HEK293 (cell line): ENCODE data around the gene ABCF2.

Experiments used
- CTCF ChIP-seq: fragments of 450-650 bp; formaldehyde crosslinking; IDR thresholded peaks from 2 replicates; pipeline ENCODE4 v1.5.1; 2016; ENCODE audit warnings: missing biosample characterization, missing genetic modification characterization
- GLI4 ChIP-seq: fragments of 450-650 bp; formaldehyde crosslinking; IDR thresholded peaks from 2 replicates; pipeline ENCODE4 v1.5.1; 2016; ENCODE audit warnings: missing biosample characterization, missing genetic modification characterization
- HOXA7 ChIP-seq: sonication (generic); formaldehyde crosslinking; IDR thresholded peaks from 2 replicates; pipeline ENCODE4 v1.8.1; 2022; ENCODE audit warnings: missing genetic modification reagents, borderline replicate concordance
- KLF9 ChIP-seq: fragments of 450-650 bp; formaldehyde crosslinking; IDR thresholded peaks from 2 replicates; pipeline ENCODE4 v1.5.1; 2016; ENCODE audit warnings: missing biosample characterization, missing genetic modification characterization, low read depth
- SALL2 ChIP-seq: fragments of 450-650 bp; formaldehyde crosslinking; IDR thresholded peaks from 2 replicates; pipeline ENCODE4 v1.5.0; 2017; ENCODE audit warnings: missing biosample characterization, mild to moderate bottlenecking, missing genetic modification characterization, borderline replicate concordance
- SETDB1 ChIP-seq: IDR thresholded peaks from one replicate; pipeline ENCODE4 v1.6.1; 2017; ENCODE audit warnings: mild to moderate bottlenecking, low read length, moderate library complexity, mixed read lengths; ENCODE audit not compliant: insufficient read length
- YY1 ChIP-seq: fragments of 450-650 bp; formaldehyde crosslinking; IDR thresholded peaks from 2 replicates; pipeline ENCODE4 v1.5.1; 2018; ENCODE audit warnings: missing biosample characterization, missing genetic modification characterization
- ZBTB1 ChIP-seq: fragments of 450-650 bp; formaldehyde crosslinking; IDR thresholded peaks from 2 replicates; pipeline ENCODE4 v1.5.1; 2016; ENCODE audit warnings: missing biosample characterization, missing genetic modification characterization
- ZNF121 ChIP-seq: fragments of 450-650 bp; formaldehyde crosslinking; IDR thresholded peaks from 2 replicates; pipeline ENCODE4 v1.5.1; 2016; ENCODE audit warnings: missing biosample characterization, missing genetic modification characterization
- ZNF423 ChIP-seq: fragments of 450-650 bp; formaldehyde crosslinking; IDR thresholded peaks from 2 replicates; pipeline ENCODE4 v1.5.1; 2016; ENCODE audit warnings: missing biosample characterization, missing genetic modification characterization
- ZNF449 ChIP-seq: fragments of 450-650 bp; formaldehyde crosslinking; IDR thresholded peaks from 2 replicates; pipeline ENCODE4 v1.5.1; 2017; ENCODE audit warnings: missing biosample characterization, mild to moderate bottlenecking, missing genetic modification characterization, moderate library complexity
- ZNF561 ChIP-seq: fragments of 450-650 bp; IDR thresholded peaks from 2 replicates; pipeline ENCODE4 v1.5.1; 2018; ENCODE audit warnings: missing biosample characterization, missing genetic modification characterization, borderline replicate concordance
- ZNF785 ChIP-seq: fragments of 450-650 bp; formaldehyde crosslinking; IDR thresholded peaks from 2 replicates; pipeline ENCODE4 v1.5.1; 2016; ENCODE audit warnings: missing biosample characterization, missing genetic modification characterization
- ZSCAN30 ChIP-seq: fragments of 450-650 bp; IDR thresholded peaks from 2 replicates; pipeline ENCODE4 v1.5.1; 2018; ENCODE audit warnings: missing biosample characterization, mild to moderate bottlenecking, missing genetic modification characterization, moderate library complexity

GRCh38 chr7:151187409-151188251 is 39.4 kb downstream of the ABCF2 start:
- TF ChIP-seq SETDB1 (no peak), CTCF (tag by site-specific recombination) (no peak), ZNF561 (tag by site-specific recombination) (no peak), ZSCAN30 (no peak), ZNF121 (tag by site-specific recombination) (no peak), ZNF449 (no peak), HOXA7 (CRISPR knock-in tag) (no peak), YY1 (tag by site-specific recombination) (no peak), GLI4 (tag by site-specific recombination) (no peak), ZBTB1 (no peak), ZNF785 (tag by site-specific recombination) (no peak), KLF9 (no peak), SALL2 (tag by site-specific recombination) (no peak), ZNF423 (tag by site-specific recombination) (no peak)
